Suprapubic skin (tissue), 4 donors: ENCODE data around the gene MYO9A. TPM values are rescaled to one million over a fixed set of nuclear protein-coding genes. Genes with fewer than 3 reads are reported as not detected.

ENCODE experiments used
- DNase-seq, 2 donors: peaks; one replicate each; pipeline ENCODE4 v3.0.0-alpha.2; 2019; ENCODE audit warnings: low spot score in 2 of 2
- H3K27ac ChIP-seq: fragments of 200-600 bp; sonication (generic); one replicate; pipeline ENCODE4 v1.5.1; 2019
- H3K27me3 ChIP-seq: fragments of 200-600 bp; sonication (generic); one replicate; pipeline ENCODE4 v1.5.1; 2019
- H3K36me3 ChIP-seq: fragments of 200-600 bp; sonication (generic); one replicate; pipeline ENCODE4 v1.5.1; 2019
- H3K4me1 ChIP-seq: fragments of 200-600 bp; sonication (generic); one replicate; pipeline ENCODE4 v1.5.1; 2019
- H3K4me3 ChIP-seq: fragments of 200-600 bp; sonication (generic); one replicate; pipeline ENCODE4 v1.5.1; 2019; ENCODE audit warnings: mild to moderate bottlenecking
- H3K9me3 ChIP-seq: fragments of 200-600 bp; sonication (generic); one replicate; pipeline ENCODE4 v1.5.1; 2019
- CTCF ChIP-seq, 2 donors: fragments of 200-600 bp in 1 of 2; fragments of 450-650 bp in 1 of 2; sonication (generic) in 1 of 2; IDR thresholded peaks; one replicate each; pipeline ENCODE4 v1.5.1; 2016 to 2019; ENCODE audit warnings: antibody characterized with exemption in 2 of 2, mild to moderate bottlenecking in 1 of 2, moderate library complexity in 1 of 2
- EP300 ChIP-seq: sonication (generic); formaldehyde crosslinking; IDR thresholded peaks from one replicate; pipeline ENCODE4 v1.6.1; 2017; ENCODE audit warnings: antibody characterized with exemption
- POLR2A ChIP-seq, 2 donors: fragments of 450-650 bp; IDR thresholded peaks; one replicate each; pipeline ENCODE4 v1.6.1; 2017; ENCODE audit warnings: antibody characterized with exemption in 2 of 2, mild to moderate bottlenecking in 2 of 2, moderate library complexity in 2 of 2
- POLR2AphosphoS5 ChIP-seq, 3 donors: sonication (generic); formaldehyde crosslinking; IDR thresholded peaks; one replicate each; pipeline ENCODE4 v1.6.1; 2017; ENCODE audit warnings: antibody characterized with exemption in 3 of 3
- WGBS: methylation state at CpG from one replicate; pipeline ENCODE4 v1.1.5; 2018; 5-methylcytosine and 5-hydroxymethylcytosine counted together
- total RNA-seq, 4 donors: library from RNA; depleted of rRNA; stranded (reverse); fragments of >200 nt; gene quantifications; one replicate each; pipeline ENCODE4 v1.1.0, GENCODE V29; 2016

MYO9A gene
- total RNA-seq, 4 donors from 2014 or later: 54.0 to 89.7 (median 61.8) TPM

- 68% methylated on average over 6 of the region's 6 CpGs for WGBS
- H3K27me3 ChIP-seq: no peaks in the 10 kb centered on the region
- TF ChIP-seq POLR2AphosphoS5 (IDR thresholded peaks at IDR 0.05): no peak
- no peak for TF ChIP-seq POLR2A (IDR thresholded peaks at IDR 0.05)
- no peak for TF ChIP-seq EP300
- TF ChIP-seq CTCF (IDR thresholded peaks at IDR 0.05): no peak
- no peaks in the 10 kb centered on the region for H3K4me1 ChIP-seq
- DNase-seq: peak in 1 of 2 donors; percentile 54
- no peaks in the 10 kb centered on the region for H3K36me3 ChIP-seq
- no peaks in the 10 kb centered on the region for H3K9me3 ChIP-seq
- no peak overlapping the region for H3K27ac ChIP-seq
- no peak overlapping the region for H3K4me3 ChIP-seq
Observed at GRCh38 chr15:71798641-71799040, 319.3 kb downstream of the MYO9A start.

GRCh38 chr15:71792521-71792920, 325.4 kb downstream of the MYO9A start:
- DNase-seq: peak in 1 of 2 donors; percentile 1
- Histone ChIP-seq H3K27me3 (no peaks in the 10 kb centered on the region), H3K27ac (no peak overlapping the region), H3K9me3 (no peaks in the 10 kb centered on the region), H3K4me1 (no peaks in the 10 kb centered on the region), H3K4me3 (no peak overlapping the region), H3K36me3 (no peaks in the 10 kb centered on the region)
- TF ChIP-seq CTCF (IDR thresholded peaks at IDR 0.05) (no peak), POLR2A (IDR thresholded peaks at IDR 0.05) (no peak), POLR2AphosphoS5 (IDR thresholded peaks at IDR 0.05) (no peak), EP300 (no peak)
- 24% methylated on average over 2 of the region's 2 CpGs for WGBS

- no peak overlapping the region for H3K4me3 ChIP-seq
- TF ChIP-seq POLR2A (IDR thresholded peaks at IDR 0.05): no peak
- no peak for TF ChIP-seq CTCF (IDR thresholded peaks at IDR 0.05)
- no peak for TF ChIP-seq EP300
- no peak for TF ChIP-seq POLR2AphosphoS5 (IDR thresholded peaks at IDR 0.05)
- H3K36me3 ChIP-seq: no peaks in the 10 kb centered on the region
- no peaks in the 10 kb centered on the region for H3K4me1 ChIP-seq
- H3K27ac ChIP-seq: no peak overlapping the region
- H3K9me3 ChIP-seq: no peaks in the 10 kb centered on the region
- H3K27me3 ChIP-seq: no peaks in the 10 kb centered on the region
- DNase-seq: peak in 1 of 2 donors; percentile 23
- WGBS: 88% methylated on average over 7 of the region's 7 CpGs
Observed at GRCh38 chr15:71791975-71792374, 326.0 kb downstream of the MYO9A start.

- Histone ChIP-seq H3K9me3 (no peaks in the 10 kb centered on the region), H3K27ac (no peak overlapping the region), H3K27me3 (no peaks in the 10 kb centered on the region), H3K4me3 (no peak overlapping the region), H3K36me3 (no peaks in the 10 kb centered on the region), H3K4me1 (no peaks in the 10 kb centered on the region)
- 76% methylated on average over 10 of the region's 10 CpGs for WGBS
- DNase-seq: peak in 1 of 2 donors; percentile 54
- no peak for TF ChIP-seq CTCF (IDR thresholded peaks at IDR 0.05)
- TF ChIP-seq POLR2A (IDR thresholded peaks at IDR 0.05): no peak
- no peak for TF ChIP-seq POLR2AphosphoS5 (IDR thresholded peaks at IDR 0.05)
- no peak for TF ChIP-seq EP300
Observed at GRCh38 chr15:71790081-71790480, 327.9 kb downstream of the MYO9A start.

GRCh38 chr15:71789616-71790015, 328.3 kb downstream of the MYO9A start:
- TF ChIP-seq POLR2A (IDR thresholded peaks at IDR 0.05) (no peak), CTCF (IDR thresholded peaks at IDR 0.05) (no peak)
- Histone ChIP-seq H3K27ac (no peak overlapping the region), H3K9me3 (no peaks in the 10 kb centered on the region), H3K4me1 (no peaks in the 10 kb centered on the region), H3K36me3 (no peaks in the 10 kb centered on the region), H3K27me3 (no peaks in the 10 kb centered on the region), H3K4me3 (no peak overlapping the region)
- peak in 1 of 2 donors; percentile 9 for DNase-seq
- 88% methylated on average over 6 of the region's 6 CpGs for WGBS
